Activated B cell treated with CpG ODN at 0.5 μM for 24 hours (primary cell): ENCODE measurements around the gene MAF. TPM values are rescaled to one million over a fixed set of nuclear protein-coding genes. Genes with fewer than 3 reads are reported as not detected.

Experiments
- ATAC-seq: fragments of 200-7000 bp; cut with Tn5 transposase; one replicate; pipeline ENCODE4 v1.10.0; 2021; ENCODE audit warnings: low read depth, mild to moderate bottlenecking, moderate library complexity
- CTCF ChIA-PET: fragments of 350-600 bp; sonication (Branson Sonifier 250); formaldehyde crosslinking; loops from one replicate; lab custom pipeline; 2021; ENCODE audit warnings: antibody characterized with exemption; lab: Charles Lee
- POLR2A ChIA-PET: fragments of 350-600 bp; sonication (Branson Sonifier 250); formaldehyde crosslinking; loops from one replicate; lab custom pipeline; 2021; ENCODE audit warnings: antibody characterized with exemption; lab: Charles Lee
- DNase-seq: peaks from one replicate; pipeline ENCODE4 v3.0.0; 2022
- H3K27ac Mint-ChIP-seq: one replicate; pipeline ENCODE4 v1.8.0; 2020; ENCODE audit warnings: mixed read lengths
- H3K27me3 Mint-ChIP-seq: one replicate; pipeline ENCODE4 v1.8.0; 2021; ENCODE audit warnings: mixed read lengths
- H3K36me3 Mint-ChIP-seq: one replicate; pipeline ENCODE4 v1.8.0; 2021; ENCODE audit warnings: low read depth, mixed read lengths
- H3K4me1 Mint-ChIP-seq: one replicate; pipeline ENCODE4 v1.8.0; 2021; ENCODE audit warnings: mixed read lengths
- H3K4me3 Mint-ChIP-seq: one replicate; pipeline ENCODE4 v1.8.0; 2020; ENCODE audit warnings: mild to moderate bottlenecking, mixed read lengths
- H3K9me3 Mint-ChIP-seq: one replicate; pipeline ENCODE4 v1.8.0; 2020; ENCODE audit warnings: mixed read lengths
- CTCF ChIP-seq: fragments of 200-600 bp; IDR thresholded peaks from one replicate; pipeline ENCODE4 v1.8.0; 2022; ENCODE audit warnings: antibody characterized with exemption, mild to moderate bottlenecking
- intact Hi-C: fragments of 100-400 bp; cut with micrococcal nuclease; formaldehyde crosslinking; loops from one replicate; pipeline ENCODE4 v1.15.1; 2024
- total RNA-seq: library from RNA; stranded (reverse); gene quantifications from 2 replicates; pipeline ENCODE4 v1.2.3, GENCODE V29; 2022

MAF gene
- total RNA-seq, 1 donor from 2014 or later: 0.18 TPM

DNA sequence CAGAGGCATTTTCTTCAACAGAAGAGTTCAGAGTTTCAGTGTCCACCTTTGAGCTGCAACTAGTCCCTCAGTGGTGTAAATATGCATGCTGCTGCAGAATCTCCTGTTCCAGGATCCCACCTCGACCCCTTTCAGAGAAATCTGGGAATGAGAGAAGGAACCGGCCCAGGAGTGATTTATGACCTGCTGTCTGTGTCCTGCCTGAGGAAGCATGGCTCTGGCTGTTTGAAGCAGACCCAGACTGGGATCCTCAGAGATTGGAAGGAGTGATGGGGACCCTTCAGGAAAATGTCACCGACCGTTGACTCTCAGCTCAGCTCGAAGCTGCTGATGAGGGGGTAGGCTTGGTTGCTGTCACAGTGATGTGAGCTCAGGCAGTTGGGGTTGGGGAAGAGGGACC, 8.4 kb upstream of the MAF start:
- CTCF ChIA-PET: no interaction called here
- Mint-ChIP-seq H3K27ac (no peak overlapping the region), H3K4me1 (peaks cover 6% of the 10 kb centered on the region), H3K27me3 (peaks cover 51% of the 10 kb centered on the region), H3K4me3 (no peak overlapping the region), H3K36me3 (no peaks in the 10 kb centered on the region), H3K9me3 (no peaks in the 10 kb centered on the region)
- DNase-seq (no peak), ATAC-seq (no peak)
- TF ChIP-seq CTCF: no peak
- intact Hi-C loops: loop anchor here (10.0 kb wide), 1 partner anchor 1216 kb away; no protein-coding TSS in a partner anchor
- POLR2A ChIA-PET: no interaction called here

DNA sequence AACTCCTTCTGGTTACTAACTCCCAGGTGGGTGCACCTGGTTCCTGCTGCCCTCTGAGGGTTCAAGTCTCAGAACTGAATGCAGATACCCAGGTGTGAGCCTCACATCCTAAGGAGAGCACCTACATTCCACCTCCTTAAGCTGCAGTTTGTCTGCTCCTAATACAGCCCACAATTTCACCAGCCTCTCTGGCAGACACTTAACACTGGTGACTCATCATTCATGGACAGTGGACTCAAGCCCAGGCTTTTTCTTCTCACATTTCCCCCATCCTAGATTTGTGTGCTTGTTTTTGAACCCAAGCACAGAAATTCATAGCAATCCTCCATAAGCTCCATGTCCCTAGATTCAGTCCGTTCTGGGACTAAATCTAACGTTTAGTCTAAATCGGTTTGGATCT, 7.0 kb upstream of the MAF start:
- Mint-ChIP-seq H3K27me3 (peaks cover 56% of the 10 kb centered on the region), H3K4me1 (peaks cover 9% of the 10 kb centered on the region), H3K27ac (no peak overlapping the region), H3K9me3 (no peaks in the 10 kb centered on the region), H3K36me3 (no peaks in the 10 kb centered on the region), H3K4me3 (no peak overlapping the region)
- CTCF ChIA-PET: no interaction called here
- no peak for TF ChIP-seq CTCF
- DNase-seq: no peak
- intact Hi-C loops: loop anchor here (10.0 kb wide), 1 partner anchor 1217 kb away; no protein-coding TSS in a partner anchor
- POLR2A ChIA-PET: no interaction called here
- no peak for ATAC-seq

DNA sequence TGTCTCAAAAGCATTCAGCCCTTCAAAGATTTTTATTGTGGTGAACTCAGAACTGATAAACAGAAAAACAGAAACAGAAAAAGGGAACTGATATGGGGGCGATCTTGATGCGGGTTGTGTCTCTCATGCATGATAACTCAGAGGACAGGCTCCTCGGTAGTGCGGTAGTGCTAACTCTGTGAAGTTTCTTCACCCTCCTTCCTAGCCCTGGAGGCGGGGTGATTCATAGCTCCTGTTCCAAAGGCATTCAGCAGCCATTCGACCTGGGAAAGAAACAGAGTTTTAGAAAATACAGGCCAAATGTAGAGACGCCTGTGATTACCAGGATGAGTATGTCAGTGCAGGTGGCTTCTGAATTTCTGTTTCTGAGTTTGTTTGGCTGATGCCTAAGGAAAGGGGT, 5.5 kb upstream of the MAF start:
- ChIA-PET POLR2A (no interaction called here), CTCF (no interaction called here)
- intact Hi-C loops: loop anchor here (10.0 kb wide), 1 partner anchor 1219 kb away; no protein-coding TSS in a partner anchor
- no peaks in the 10 kb centered on the region for H3K9me3 Mint-ChIP-seq
- no peaks in the 10 kb centered on the region for H3K36me3 Mint-ChIP-seq
- DNase-seq: no peak
- H3K4me1 Mint-ChIP-seq: peaks cover 23% of the 10 kb centered on the region
- no peak for TF ChIP-seq CTCF
- no peak overlapping the region for H3K27ac Mint-ChIP-seq
- no peak overlapping the region for H3K4me3 Mint-ChIP-seq
- H3K27me3 Mint-ChIP-seq: peaks cover 65% of the 10 kb centered on the region
- no peak for ATAC-seq

DNA sequence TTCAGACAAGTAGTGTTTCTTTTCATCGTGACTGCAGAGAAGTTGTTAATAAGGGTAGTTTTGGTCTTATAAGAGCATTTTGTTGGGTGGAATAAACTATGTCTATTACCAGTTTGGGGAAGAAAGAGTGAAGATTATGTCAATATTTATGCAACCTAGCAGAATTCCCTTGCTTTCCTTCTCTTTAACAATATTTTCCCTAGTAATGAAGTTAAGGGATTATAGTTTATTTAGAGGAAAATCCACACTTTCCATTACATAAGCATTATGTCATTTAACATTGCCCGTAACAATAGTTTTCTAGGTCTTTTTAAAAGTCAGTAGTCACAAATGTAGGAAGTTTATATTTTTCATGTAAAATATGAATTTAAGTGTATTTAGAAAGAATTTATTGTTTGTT, 2.5 kb upstream of the MAF start:
- DNase-seq (no peak), ATAC-seq (no peak)
- no peaks in the 10 kb centered on the region for H3K36me3 Mint-ChIP-seq
- no peak for TF ChIP-seq CTCF
- H3K4me1 Mint-ChIP-seq: peaks cover 41% of the 10 kb centered on the region
- H3K27me3 Mint-ChIP-seq: peaks cover 53% of the 10 kb centered on the region
- POLR2A ChIA-PET: no interaction called here
- H3K27ac Mint-ChIP-seq: no peak overlapping the region
- H3K4me3 Mint-ChIP-seq: no peak overlapping the region
- intact Hi-C loops: loop anchor here (5.0 to 10.0 kb wide), 8 partner anchors 169 to 1376 kb away; partner anchors contain the start of gene DYNLRB2
- no peaks in the 10 kb centered on the region for H3K9me3 Mint-ChIP-seq
- CTCF ChIA-PET: no interaction called here

GRCh38 chr16:79602628-79603014, 2.1 kb upstream of the MAF start:
- H3K9me3 Mint-ChIP-seq: no peaks in the 10 kb centered on the region
- DNase-seq (no peak), ATAC-seq (no peak)
- POLR2A ChIA-PET: interaction anchor here (0.7 kb wide), 1 partner anchor 897 kb away, joined by 4 read pairs; no protein-coding TSS in a partner anchor
- no peak overlapping the region for H3K4me3 Mint-ChIP-seq
- intact Hi-C loops: loop anchor here (1.0 to 10.0 kb wide), 11 partner anchors 170 to 1479 kb away; partner anchors contain the start of gene DYNLRB2
- CTCF ChIA-PET: interaction anchor here (0.6 to 1.3 kb wide), 7 partner anchors 16 to 1480 kb away, joined by 3 to 5 read pairs (median 3); no protein-coding TSS in a partner anchor
- no peaks in the 10 kb centered on the region for H3K36me3 Mint-ChIP-seq
- peaks cover 49% of the 10 kb centered on the region for H3K27me3 Mint-ChIP-seq
- no peak for TF ChIP-seq CTCF
- H3K27ac Mint-ChIP-seq: no peak overlapping the region
- peaks cover 41% of the 10 kb centered on the region for H3K4me1 Mint-ChIP-seq
